CD4-positive, alpha-beta T cell treated with Interleukin-15 for 1 hour (primary cell): ENCODE results near the gene TYW5.

ENCODE experiments used
- DNase-seq: peaks from one replicate; pipeline ENCODE4 v3.0.0-alpha.2; 2020

The TYW5 gene

DNA sequence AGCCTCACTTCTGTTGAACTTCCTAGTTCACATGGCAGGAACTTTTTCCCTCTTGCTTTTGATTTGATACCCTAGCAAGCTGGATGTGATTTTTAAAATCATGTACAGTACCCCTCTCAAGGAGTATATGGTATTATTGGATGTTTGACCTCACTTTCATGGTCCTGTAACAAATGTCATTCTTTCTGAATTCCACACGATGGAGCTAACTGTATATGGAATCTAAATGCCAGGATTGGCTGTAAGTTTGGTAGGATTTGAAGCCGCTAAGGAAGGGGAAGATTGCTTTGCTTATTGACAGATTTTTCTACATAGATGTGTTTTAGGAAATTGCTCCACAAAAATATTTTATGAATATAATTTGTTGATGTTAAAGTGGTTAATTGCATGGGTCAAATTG lies 18.4 kb upstream of the TYW5 start:
- DNase-seq, result no peak

DNA sequence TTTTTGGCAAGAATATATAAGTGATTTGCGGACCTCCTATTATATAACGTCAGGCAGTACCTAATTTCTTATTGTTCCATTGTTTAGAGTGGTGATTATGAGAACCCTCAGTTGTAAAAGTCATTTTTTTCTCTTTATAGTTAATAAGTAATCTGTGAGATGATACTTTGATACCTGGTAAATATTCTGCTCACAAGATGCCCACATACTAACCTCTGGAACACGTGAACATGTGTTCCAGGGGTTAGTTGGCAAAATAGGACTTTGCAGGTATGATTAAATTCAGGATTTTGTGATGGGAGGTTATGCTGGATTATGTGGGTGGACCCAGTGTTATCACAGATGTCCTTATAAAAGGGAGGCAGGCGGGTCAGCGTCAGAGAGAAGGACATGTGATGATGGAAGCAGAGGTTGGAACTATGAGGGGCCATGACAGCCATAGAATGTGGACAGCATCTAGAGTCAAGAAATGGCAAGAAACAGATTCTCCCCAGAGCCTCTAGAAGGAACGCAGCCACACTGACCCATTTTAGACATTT lies 16.9 kb upstream of the TYW5 start:
- DNase-seq, result no peak

GRCh38 chr2:199968126-199968525 lies 12.8 kb upstream of the TYW5 start:
- DNase-seq, result no peak

GRCh38 chr2:199966976-199967375 lies 11.7 kb upstream of the TYW5 start:
- DNase-seq, result no peak

DNA sequence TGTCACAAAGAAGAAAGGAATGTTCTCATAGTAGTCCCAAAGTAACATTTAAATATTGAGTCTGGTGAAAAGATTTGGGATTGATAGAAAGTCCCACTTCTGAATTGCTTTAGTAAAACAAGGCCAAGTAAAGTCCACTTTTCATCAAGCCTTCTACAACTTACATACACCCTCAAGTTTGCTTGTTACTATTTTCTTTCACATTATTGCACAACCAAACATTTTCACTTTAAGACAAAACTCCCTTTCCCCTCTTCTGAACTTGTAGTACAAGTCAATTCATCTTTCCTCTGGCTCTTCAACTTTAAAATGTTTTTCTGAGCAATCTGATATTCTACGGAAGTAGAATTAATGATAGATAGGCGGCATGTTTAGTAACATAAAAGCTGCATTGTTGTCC lies 11.1 kb upstream of the TYW5 start:
- no peak for DNase-seq

- no peak for DNase-seq
Measured at GRCh38 chr2:199962203-199962602, 6.9 kb upstream of the TYW5 start.

DNA sequence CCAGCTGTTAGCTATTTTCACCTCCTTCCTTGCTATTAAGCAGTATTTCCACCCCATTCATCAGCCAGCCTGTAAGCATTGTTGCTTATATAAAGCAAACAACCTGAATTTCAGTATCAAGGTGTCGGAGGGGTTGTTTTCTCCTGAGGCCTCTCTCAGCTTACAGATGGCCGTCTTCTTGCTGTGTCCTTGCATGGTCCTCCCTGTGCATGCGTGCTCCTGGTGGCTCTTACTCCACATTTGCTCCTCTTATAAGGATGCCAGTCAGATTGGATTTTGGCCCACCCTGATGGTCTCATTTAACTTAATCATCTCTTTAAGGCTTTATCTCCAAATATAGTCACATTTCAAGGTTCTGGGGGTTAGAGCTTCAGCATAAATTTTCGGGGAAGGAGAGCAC lies 2.7 kb upstream of the TYW5 start:
- no peak for DNase-seq

GRCh38 chr2:199956062-199956380 lies 730 bp upstream of the TYW5 start:
- DNase-seq, result no peak

DNA sequence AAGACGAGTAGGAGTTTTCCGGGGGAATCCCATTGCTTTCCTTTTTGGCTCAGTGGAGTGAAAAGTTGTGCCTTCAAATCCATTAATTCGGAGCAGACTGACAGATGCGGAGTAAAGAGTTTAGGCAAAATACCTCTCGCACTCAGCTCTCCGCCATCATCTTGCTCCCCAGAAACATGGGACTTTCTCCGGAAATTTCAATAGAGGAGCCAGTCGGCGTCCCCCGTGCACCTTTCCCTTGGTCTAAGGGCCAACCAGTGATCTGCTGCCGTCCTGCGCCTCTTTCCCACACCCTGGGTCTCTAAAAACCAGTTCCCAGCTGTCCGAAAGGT lies 318 bp downstream of the TYW5 start:
- no peak for DNase-seq

- no peak for DNase-seq
Measured at GRCh38 chr2:199951023-199951422, 4.3 kb downstream of the TYW5 start.

DNA sequence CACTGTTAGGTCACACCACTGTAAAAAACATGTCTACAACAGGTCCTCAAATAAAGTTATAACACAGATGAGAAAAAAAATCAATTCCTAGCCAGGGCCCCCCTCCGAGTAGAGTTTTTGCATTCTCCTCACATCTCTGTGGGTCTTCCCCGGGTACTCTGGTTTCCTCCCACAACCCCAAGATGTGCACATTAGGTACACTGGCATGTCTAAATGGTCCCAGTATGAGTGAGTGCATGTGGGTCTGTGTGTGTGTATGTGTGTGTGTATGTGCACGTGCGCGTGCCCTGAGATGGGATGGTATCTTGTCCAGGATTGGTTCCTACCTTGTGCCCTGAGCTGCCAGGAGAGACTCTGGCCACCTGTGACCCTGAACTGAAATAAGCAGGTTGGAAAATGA lies 4.9 kb downstream of the TYW5 start:
- DNase-seq, result no peak

GRCh38 chr2:199946836-199947235 lies 8.5 kb downstream of the TYW5 start:
- no peak for DNase-seq

DNA sequence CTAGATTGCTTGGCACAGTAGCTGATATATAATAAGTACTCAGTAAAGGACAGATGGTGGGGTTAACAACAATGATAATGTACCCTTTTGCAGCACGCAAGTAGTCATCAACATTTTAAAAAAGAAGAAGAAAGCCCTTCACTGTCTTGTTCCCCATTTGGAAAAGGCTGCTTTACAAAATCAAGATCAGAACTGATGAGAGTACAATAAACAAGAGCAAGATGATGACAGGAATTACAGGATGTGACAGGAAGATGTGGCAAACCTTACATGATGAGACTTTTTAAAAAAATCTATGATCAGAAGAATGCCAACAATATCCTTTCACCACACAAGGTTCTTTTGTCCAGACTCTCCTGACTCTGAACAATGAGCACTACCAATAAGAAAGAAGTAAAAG lies 9.1 kb downstream of the TYW5 start:
- no peak for DNase-seq

GRCh38 chr2:199943373-199943772 lies 11.9 kb downstream of the TYW5 start:
- no peak for DNase-seq

GRCh38 chr2:199940373-199940772 lies 14.9 kb downstream of the TYW5 start:
- DNase-seq, result no peak

DNA sequence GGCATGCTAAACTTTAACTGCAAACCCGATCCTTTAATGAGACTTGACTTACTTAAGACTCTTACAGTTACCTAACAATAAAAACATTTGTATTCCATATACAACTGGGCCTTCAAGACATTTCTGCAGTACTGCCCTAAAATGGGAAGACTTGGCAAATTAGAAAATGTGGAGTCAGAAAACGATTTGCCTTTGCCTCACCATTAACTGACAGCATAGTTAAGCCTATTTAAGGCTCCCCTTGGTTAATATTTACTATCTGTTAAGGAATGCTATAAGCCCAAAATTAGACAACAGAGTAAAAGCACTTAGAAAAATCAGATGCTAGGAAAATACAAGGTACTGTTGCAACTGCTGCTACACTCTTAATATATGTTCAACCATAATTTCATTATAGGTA lies 18.7 kb downstream of the TYW5 start:
- no peak for DNase-seq

- DNase-seq, result no peak
Measured at GRCh38 chr2:199933466-199933865, 21.8 kb downstream of the TYW5 start.

- no peak for DNase-seq
Measured at GRCh38 chr2:199932312-199932855, 22.9 kb downstream of the TYW5 start.

GRCh38 chr2:199929262-199929661 lies 26.0 kb downstream of the TYW5 start:
- no peak for DNase-seq

- no peak for DNase-seq
Measured at GRCh38 chr2:199928626-199929025, 26.7 kb downstream of the TYW5 start.

DNA sequence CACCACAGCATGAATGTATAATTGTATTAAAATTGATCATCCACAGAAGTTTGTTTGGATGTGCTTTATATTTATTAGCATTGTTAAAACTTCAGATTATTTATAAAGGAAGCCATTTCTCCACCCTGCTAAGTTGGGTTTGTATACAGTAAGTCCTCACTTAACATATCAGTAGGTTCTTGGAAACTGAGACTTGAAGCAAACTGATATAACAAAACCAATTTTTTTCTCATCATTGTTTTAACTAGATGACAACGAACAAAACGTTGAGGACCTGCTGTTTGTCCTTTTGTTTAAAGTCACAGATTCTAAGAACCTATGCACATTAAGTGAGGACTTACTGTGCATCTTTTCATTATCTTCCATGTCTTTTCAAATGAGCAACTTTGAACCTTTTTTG lies 27.1 kb downstream of the TYW5 start:
- no peak for DNase-seq

- DNase-seq, result no peak
Measured at GRCh38 chr2:199926806-199927205, 28.5 kb downstream of the TYW5 start.

DNA sequence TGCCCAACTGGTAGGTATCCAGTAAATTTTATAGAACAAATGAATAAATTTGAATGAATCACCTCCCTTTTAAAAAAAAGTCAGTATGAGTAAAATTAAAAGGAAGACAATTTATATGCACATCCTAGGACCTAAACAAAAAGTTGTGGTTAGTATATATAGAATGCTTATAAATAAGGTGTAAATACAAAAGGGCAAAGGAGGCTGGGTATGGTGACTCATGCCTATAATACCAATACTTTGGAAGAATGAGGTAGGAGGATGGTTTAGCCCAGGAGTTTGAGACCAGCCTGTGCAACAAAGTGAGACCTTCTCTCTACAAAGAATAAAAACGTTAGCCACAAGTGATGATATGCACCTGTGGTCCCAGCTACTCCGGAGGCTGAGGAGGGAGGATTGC lies 31.4 kb downstream of the TYW5 start:
- DNase-seq, result no peak

- DNase-seq, result no peak
Measured at GRCh38 chr2:199922856-199923255, 32.4 kb downstream of the TYW5 start.

DNA sequence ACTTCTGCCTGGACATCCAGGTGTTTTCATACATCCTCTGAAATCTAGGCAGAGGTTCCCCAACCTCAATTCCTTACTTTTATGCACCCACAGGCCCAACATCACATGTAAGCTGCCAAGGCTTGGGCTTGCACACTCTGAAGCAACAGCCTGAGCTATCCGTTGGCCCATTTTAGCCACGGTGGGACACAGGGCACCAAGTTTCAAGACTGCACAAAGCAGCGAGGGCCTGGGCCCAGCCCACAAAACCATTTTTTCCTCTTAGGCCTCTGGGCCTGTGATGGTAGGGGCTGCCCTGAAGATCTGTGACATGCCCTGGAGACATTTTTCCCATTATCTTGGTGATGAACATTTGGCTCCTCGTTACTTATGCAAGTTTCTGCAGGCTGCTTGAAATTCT lies 38.3 kb downstream of the TYW5 start:
- no peak for DNase-seq

DNA sequence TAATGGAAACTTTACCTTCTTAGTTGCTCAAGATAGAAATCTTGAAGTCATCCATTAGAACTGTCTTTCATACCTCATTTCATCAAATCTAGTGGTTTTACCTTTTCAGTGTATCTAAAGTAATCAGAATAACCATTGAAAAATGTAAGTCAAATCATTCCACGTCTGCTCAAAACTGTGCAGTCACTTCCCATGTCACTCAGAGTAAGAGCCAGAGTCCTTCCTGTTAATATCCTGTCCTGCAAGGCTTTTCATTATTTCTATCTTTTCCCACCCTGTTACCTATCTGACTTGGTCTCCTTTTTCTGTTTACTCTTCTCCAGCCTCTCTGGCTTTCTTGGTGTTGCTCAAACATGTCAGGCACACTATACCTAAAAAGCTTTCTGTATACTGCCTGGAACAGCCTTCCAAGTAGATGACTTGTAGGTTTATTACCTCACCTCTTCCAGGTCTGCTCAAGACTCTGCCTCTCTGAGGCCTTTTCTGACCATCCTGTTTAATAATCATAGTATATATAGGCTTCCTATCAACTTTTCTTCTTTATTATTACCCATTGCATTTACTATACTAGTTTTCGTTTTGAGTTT lies 40.8 kb downstream of the TYW5 start:
- no peak for DNase-seq
